GM18868 (cell line): ENCODE measurements around the gene BTBD9.

Experiments
- ATAC-seq: cut with Tn5 transposase; IDR thresholded peaks from one replicate; pipeline ENCODE4 v1.9.1; 2021; ENCODE audit warnings: mild to moderate bottlenecking, moderate library complexity; ENCODE audit not compliant: unreplicated experiment

The BTBD9 gene

DNA sequence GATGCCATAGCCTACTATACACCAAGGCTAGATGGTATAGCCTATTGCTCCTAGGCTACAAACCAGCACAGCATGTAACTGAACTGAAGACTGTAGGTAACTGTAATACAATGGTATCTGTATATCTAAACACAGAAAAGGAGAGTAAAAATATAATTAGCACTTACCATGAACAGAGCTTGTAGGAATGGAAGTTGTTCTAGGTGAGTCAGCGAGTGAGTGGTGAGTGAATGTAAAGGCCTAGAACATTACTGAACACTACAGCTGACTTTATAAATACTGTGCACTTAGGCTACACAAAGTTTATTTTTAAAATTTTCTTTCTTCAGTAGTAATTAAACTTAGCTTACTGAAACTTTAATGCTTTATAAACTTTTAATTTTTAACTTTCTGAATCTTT is 129.5 kb downstream of the BTBD9 start:
- no peak for ATAC-seq

DNA sequence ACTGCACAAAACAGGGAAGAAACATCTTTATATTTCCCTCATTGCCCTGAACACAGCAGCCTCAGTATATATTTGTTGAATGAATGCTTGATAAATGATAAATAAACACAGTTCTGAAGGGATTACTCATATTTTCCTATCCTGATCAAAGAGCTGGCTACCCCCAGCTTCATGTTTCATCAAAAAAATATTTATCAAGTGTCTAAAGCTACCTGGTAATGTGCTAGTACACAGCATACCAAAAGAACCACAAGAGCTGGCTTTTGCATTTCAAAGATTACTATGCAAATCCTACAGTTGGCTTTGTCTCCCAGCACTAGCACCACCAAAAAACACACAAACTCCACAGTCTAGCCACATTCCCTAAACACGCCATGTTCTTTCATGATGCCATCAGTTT is 130.0 kb downstream of the BTBD9 start:
- ATAC-seq, result no peak

DNA sequence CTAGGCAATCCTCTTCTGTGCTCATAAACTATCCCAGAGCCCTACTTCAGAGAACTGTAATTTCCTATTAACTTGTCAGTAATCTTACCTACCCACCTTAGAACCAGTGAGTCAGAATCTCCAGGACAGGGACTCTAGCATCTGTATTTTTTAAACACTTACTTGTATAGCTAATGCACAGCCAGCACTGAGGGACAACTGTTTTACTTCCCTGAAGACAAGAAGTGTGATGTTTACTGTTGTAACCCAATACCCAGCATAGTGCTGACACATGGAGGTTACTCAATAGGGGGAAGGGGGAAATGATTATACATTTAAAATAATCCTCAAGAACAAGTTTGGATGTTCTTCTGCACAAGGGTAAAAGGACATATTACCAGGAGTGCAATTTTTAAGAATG is 130.8 kb downstream of the BTBD9 start:
- ATAC-seq, result no peak

DNA sequence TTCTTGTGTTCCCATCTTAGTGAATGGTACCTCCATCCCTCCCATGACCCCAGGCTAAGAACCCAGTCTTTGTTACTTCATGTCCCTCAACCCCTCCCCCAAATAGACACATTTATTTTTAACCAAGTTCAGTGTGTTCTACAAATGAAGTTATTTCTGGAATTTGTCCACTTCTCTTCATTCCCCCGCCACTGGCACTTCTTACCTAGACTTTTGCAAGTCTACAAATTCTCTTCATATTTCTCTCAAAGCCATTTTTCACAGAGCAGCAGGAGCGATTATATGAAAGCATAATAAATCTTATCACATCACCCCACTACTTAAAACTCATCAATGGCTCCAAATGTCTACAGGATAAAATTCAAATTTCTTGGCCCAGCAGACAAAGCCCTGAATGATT is 131.4 kb downstream of the BTBD9 start:
- no peak for ATAC-seq

DNA sequence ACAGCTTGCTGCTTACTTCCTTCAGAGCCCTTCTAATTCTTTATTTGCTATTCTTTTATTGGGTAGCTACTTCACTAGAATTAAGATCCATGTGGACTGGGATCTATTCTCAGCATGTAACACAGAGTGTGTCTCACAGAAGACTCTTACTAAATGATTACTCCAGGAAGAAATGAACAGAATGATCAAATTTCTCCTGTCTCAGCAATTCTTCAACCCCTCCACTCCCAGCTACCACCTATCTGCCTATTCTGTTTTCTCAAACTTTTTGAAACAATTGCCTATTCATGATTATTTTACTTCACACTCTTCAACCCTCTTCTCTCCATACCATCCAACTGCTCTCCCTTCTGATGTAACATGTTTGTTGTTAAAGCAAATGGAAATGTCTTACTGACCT is 132.6 kb downstream of the BTBD9 start:
- no peak for ATAC-seq

DNA sequence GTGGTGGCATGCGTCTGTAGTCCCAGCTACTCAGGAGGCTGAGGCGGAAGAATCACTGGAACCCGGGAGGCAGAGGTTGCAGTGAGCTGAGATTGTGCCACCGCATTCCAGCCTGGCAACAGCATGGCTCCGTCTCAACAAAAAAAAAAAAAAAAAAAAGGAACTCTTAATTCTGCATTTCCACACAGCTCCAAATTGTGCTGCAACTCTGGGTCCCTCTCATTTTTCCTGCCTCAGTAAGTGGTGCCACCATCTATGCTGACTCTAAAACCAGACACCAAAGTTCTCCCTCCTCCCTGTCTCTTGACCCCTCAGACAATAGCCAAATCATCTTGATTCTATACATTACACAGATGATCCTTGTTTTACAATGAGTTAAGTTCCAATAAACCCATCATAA is 133.9 kb downstream of the BTBD9 start:
- no peak for ATAC-seq

DNA sequence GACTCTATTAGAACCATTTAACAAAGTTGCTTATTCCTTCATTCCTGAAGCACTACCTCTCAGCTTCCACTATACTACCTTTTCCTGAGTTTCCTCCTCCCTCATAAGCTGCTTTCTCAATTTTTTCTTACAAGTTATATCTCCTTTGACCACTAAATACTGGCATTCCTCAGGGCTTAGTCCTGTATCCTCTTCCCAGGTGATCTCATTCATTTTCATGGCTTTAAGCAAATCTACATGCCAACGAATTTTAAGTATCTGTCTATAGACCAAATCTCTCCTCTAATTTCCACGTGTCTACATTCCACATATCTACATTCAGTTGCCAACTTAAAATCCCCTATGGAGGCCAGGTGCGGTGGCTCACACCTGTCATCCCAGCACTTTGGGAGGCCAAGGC is 134.7 kb downstream of the BTBD9 start:
- no peak for ATAC-seq

DNA sequence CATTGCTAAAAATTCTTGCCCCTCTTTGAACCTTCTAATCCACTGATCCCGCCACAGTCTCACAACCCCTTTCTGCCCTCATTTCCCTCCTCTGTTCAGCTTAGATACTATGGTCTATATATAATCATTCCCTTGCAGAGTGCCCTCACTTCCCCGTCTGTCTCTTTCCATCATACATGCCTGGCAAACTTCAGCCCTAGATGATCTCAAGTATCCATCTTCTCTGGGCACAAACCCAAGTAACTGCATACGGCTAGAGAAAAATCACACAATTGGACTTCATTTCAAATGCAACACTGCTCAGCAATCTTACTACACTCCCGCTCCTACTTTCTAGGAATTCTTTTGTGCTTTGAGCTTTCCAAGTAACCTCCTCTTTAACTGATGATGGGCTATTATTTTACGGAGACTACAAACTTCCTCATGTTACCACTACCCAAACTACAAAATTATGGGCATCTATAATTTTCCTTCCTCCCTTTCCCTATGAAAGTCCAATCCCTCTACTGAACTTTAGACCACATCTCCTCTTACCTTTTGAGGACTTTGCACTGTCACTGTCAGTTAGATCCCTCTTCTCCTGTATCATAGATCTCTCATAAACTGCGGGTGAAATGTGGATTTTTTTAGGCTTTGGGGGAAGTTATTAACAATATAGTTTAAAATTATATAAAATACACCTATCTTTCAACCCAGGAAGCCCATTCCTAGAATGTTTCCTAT is 135.6 kb downstream of the BTBD9 start:
- no peak for ATAC-seq

DNA sequence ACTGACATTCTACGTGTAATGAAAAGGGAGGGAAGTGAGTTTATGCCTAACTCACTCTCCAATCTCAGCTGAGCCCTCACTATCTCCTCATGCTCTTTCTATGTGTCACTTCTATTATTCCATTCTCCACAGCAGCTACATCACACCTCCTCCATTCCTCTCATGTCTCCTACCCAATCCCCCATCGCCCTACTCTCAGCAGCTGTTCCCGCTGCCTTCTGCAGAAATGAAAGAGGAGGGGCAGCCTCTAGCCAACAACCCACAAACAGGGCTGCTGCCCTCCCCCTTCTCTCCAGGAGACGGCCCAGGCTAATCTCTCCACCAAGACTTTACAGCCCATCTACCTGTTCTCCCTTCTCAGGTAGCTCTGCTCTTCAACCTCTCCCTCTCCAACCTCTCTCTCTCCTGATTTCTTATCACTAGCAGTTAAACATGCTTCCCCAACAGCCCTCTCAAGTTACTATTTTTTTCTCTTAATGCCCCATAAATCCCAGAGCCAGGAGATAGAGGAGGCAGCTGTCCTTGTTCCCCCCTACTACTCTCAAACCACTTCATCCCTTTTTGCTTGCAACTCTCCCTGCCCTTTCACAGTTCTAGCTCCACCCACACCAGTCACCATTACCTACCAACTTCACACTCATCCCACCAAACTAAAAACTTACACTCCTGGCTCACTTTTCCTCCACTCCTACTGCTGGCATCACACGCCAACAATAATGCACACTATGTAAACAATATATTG is 136.5 kb downstream of the BTBD9 start:
- ATAC-seq, result no peak

DNA sequence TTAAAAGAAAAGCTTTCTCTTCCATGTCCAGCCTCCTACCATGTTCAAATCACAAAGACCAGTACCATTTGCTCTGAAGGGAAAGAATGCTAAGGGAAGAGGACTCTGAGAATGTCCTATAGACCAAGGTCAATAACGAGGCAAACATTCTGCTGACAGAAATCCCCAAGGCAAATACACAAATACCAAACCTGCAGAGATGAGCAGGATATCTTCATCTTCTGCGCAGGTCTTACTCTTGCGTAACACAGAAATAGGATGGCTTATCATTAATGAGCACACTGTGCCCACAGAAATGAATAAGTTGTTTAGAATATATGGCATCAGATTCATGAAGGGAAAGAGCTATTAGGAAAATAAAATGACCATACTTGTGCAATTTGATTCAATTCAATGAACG is 137.3 kb downstream of the BTBD9 start:
- ATAC-seq, result no peak

DNA sequence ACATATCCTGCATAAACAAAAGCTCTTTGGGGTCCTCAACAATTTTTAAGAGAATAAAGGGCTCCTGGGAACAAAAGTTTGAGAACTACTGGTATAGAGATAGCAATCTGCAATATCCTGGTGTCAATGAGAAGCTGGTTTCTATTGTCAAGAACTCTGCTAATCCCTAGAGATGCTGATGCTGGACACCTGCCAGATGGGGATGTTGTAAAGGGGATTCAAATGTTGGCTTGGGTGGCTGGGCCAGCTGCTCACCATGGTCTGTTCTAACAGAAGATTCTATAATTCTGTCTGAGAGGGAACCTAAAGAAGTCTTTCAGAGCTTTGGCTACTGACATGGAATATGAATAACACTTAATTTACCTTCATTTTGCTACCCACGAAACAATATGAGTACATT is 137.8 kb downstream of the BTBD9 start:
- no peak for ATAC-seq

DNA sequence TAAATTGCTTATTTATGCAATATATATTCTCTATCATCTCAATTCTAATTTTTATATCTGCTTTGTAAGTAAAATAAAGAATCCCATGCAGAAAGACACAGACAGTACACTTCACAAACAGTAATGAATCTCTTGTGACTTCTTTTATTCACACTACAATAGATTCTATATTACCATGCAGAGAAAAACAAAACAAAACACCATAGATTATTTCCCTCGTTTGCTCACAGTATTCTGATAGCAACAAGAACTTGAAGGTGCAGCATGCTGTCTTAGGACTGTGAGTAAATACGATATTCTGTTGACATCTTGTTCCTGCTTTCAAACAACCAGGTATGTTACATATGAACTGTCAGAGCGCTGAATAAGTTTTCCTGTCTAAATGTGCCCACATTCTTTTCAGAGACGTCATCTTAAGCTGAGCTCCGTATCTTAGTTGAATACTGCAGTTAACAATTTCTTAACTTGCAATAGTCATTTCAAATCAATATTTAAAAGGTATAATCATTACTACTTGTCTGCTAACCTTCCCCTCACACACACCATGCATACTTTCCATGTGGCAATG is 140.1 kb downstream of the BTBD9 start:
- ATAC-seq, result no peak

DNA sequence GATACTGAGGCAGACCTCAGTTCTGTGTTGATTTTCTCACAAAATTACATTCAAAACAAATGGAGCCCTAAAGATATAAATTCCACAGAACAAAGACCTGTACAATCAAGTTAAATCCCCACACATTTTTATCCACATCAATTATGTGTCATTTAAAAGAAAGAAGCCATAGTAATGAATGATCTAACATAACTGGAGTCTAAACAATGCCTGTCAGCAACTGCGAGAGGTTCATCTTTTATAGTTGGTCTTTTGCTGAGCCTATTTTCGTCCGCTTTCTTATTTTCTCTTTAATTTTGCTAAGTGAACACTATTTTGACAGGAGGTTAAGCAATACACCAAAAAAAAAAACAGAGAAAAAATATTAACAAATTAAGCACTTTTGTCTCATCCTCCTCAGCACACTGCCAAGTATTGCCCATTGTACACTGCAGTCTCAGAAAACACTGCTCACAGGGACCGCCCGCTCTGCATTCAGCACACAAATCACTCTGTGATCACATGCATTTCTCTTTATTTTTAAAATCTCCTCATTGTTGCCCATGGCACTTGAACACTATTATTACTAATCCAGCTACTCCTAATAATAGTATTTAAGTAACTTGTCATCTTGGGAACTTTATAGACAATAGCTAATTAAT is 140.8 kb downstream of the BTBD9 start:
- ATAC-seq, result no peak

DNA sequence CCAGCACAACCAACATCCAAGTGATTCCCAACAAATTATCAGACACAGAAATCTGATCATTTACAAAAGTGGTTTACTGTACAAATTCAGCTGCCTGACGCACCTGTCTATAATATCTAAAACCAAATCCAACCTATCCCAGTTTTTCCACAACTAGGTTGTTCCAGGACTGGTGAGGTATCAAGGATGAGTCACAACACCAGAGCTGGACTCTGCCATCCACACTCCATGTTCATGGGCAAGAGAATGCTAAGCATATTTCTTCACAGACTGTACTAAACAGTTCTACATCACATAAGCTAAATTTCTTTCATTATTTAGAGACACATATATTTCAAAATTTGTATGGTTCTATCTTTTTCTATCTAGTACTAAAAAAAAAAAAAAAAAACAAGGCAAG is 141.6 kb downstream of the BTBD9 start:
- ATAC-seq, result no peak

DNA sequence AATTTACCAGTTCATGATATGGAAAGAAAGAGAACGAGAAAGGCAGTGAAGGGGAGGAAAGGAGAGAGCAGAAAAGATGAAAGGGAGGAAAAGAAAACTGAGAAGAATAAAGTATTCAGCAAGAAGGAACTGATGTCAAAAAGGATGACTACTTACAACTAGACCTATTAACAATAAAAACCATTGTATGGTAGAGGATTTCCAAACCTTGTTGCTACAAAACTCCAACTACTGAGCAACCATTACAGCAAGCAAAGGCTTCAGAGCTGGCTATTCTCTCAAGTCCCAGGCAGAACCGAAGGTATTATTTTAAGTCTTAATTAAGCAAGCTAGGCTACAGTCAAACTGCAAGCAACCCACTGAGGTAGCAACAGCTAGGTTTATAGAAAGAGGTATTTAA is 142.2 kb downstream of the BTBD9 start:
- no peak for ATAC-seq

DNA sequence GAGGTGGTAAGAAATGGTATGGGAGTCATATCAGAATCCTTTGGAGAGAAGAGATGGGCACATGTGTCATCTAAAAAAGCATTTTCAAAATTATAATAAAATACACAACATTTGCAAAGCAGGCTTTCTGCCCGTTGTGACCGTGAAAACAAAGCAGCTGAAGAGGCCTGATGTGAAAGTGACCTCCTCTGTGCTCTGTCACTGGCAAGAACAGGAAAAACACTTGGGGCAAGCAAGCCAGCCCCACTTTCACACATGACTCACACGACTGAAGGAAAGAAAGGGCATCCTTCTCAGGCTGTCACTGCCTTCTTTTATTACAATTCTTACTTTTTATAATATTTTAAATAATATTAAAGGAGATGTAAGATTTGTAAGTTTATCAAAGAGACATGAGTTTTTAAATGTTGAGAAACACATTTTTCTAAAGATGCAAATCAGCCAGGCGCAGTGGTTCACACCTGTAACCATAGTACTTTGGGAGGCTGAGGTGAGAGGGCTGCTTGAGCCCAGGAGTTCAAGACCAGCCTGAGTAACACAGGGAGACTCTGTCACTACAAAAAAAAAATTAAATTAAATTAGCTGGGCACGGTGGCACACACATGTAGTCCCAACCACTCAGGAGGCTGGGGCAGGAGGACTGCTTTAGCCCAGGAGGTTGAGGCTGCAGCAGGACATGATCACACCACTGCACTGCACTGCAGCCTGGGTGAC is 143.7 kb downstream of the BTBD9 start:
- ATAC-seq, result no peak

DNA sequence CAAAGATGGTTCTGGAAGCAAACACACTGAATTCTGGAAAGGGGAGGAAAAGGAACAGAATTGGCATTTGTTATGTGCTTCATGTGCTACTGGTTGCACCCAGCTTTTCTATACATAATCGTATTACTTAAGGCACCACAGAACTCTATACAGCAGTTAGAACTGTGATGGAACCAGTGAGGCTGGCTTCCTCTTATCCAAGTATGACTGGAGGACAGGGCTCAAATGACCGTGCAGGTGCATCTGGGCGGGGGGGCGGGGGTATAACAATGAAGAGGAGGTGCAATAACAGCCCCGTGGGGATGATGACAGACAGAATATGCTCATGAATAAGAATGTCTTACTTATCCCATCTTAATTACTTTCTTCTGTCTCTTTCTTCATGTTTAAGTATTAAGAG is 144.2 kb downstream of the BTBD9 start:
- ATAC-seq, result no peak

DNA sequence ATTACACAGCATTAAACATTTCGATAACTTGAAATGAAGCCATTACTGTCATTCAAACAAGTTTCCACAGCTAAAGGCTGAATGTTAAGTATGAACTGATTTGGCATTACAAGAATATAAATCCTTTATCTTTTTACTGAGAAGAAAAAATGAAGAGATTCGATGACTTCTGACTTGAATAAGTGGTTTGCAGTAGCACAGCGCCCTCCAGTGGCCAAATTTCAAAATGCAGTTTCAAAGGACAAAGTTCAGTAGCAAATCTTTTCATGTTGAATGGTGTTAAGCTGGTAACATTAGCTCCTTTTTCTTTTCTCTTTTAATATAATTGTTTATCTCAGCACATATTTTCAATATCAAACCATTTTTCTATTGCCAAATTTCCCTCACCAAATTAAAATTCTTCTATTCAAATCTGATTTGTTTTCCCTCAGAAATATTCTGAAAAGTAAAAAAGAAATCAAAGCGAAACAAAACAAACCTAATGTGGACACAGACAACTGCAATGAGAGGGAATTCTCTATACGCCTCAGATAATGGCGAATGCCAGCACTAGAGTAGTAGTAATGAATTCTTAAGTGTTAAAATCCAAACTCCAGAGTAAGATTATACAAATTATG is 145.7 kb downstream of the BTBD9 start:
- ATAC-seq, result no peak

DNA sequence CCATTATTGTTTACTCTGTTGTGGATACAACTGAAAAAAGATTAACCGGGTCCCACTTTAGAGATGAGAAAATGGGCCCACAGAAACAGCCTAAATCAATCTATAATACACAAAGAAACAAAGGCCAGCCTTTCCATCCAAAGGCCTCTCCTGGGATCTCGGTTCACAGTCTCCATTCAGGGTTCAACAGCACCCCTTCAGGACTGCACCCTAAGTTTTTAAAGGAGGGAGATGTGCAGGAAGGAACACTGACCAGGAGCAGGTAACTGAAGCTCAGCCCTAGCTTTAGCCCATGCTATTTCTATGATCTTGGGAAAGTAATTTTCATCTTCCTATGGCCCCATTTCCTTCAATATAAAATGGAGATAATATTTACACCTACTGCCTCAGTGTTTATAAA is 147.7 kb downstream of the BTBD9 start:
- no peak for ATAC-seq

DNA sequence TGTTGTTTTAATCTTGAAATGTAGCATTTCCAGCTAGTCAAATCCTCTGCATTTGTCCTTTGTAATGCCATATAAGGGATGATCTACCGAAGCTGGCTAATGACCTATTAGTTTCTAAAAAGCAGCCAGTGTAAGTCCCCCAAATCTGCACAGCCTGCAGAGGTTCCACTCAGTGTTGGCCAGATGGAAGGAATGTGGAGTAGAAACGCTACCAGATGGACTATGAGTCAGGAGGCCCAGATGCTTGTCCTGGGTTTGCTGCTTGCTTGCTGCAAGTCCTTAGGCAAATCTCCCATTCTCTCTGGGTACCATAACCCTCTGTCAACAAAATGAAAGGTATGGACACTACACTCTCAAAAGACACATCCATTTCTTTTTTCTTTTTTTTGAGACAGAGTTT is 149.8 kb downstream of the BTBD9 start:
- ATAC-seq, result no peak

DNA sequence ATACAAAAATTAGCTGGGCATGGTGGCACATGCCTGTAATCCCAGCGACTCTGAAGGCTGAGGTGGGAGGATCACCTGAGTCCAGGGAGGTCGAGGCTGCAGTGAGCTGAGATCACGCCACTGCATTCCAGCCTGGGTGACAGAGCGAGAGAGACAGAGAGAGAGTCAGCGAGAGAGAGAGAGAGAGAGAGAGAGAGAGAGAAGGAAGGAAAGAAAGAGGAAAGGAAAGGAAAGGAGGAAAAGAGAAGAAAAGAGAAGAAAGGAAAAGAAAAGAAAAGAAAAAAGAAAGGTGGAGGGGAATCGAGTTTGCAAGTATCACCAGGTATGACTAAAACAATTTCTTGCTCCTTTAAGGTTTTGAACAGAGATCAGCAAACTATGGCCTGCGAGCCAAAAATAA is 152.3 kb downstream of the BTBD9 start:
- no peak for ATAC-seq
